ENCODE measurements around the gene AK8. TPM values are rescaled to one million over a fixed set of nuclear protein-coding genes. Genes with fewer than 3 reads are reported as not detected.
"Not testable (repeated sequence)": the region's sequence is repeated elsewhere in the genome, so short reads cannot be mapped to it uniquely, and the experiment has no call there.

Gene AK8
- total RNA-seq, 2 donors from 2014 or later, result 0.26 TPM; not detected in 1

- no peak overlapping the region for H3K4me3 ChIP-seq
- no peaks in the 10 kb centered on the region for H3K36me3 ChIP-seq (replicated peaks in 1 of 2; ENCODE audit: insufficient read depth in 1 of 2, low read depth in 2 of 2)
- no peak overlapping the region for H3K27ac ChIP-seq
- no peaks in the 10 kb centered on the region for H3K9me3 ChIP-seq
- DNase-seq (no peak), ATAC-seq (no peak)
- no peaks in the 10 kb centered on the region for H3K27me3 ChIP-seq
- WGBS, 2 donors, result 78 to 94% methylated on average over 4 of the region's 4 CpGs
- intact Hi-C loops (cut with DNase I), result no loop called here
- peaks cover 1% of the 10 kb centered on the region for H3K4me1 ChIP-seq
- TF ChIP-seq, protein P1, sequence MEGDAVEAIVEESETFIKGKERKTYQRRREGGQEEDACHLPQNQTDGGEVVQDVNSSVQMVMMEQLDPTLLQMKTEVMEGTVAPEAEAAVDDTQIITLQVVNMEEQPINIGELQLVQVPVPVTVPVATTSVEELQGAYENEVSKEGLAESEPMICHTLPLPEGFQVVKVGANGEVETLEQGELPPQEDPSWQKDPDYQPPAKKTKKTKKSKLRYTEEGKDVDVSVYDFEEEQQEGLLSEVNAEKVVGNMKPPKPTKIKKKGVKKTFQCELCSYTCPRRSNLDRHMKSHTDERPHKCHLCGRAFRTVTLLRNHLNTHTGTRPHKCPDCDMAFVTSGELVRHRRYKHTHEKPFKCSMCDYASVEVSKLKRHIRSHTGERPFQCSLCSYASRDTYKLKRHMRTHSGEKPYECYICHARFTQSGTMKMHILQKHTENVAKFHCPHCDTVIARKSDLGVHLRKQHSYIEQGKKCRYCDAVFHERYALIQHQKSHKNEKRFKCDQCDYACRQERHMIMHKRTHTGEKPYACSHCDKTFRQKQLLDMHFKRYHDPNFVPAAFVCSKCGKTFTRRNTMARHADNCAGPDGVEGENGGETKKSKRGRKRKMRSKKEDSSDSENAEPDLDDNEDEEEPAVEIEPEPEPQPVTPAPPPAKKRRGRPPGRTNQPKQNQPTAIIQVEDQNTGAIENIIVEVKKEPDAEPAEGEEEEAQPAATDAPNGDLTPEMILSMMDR (IDR thresholded peaks at IDR 0.05), result no peak
- TF ChIP-seq POLR2A (IDR thresholded peaks at IDR 0.05), result no peak
Observed at GRCh38 chr9:132775720-132776119, 102.4 kb downstream of the AK8 start.

GRCh38 chr9:132774886-132775285 lies 103.2 kb downstream of the AK8 start:
- no peak for TF ChIP-seq POLR2A (IDR thresholded peaks at IDR 0.05)
- TF ChIP-seq, protein P1 (IDR thresholded peaks at IDR 0.05), result no peak
- Histone ChIP-seq H3K36me3 (replicated peaks in 1 of 2; ENCODE audit: insufficient read depth in 1 of 2, low read depth in 2 of 2) (no peaks in the 10 kb centered on the region), H3K27me3 (no peaks in the 10 kb centered on the region), H3K4me3 (no peak overlapping the region), H3K27ac (no peak overlapping the region), H3K9me3 (no peaks in the 10 kb centered on the region), H3K4me1 (peaks cover 6% of the 10 kb centered on the region)
- intact Hi-C loops (cut with DNase I), result no loop called here
- DNase-seq (no peak), ATAC-seq (no peak)
- 86 to 100% methylated on average over 1 of the region's 1 CpG for WGBS, 2 donors

DNA sequence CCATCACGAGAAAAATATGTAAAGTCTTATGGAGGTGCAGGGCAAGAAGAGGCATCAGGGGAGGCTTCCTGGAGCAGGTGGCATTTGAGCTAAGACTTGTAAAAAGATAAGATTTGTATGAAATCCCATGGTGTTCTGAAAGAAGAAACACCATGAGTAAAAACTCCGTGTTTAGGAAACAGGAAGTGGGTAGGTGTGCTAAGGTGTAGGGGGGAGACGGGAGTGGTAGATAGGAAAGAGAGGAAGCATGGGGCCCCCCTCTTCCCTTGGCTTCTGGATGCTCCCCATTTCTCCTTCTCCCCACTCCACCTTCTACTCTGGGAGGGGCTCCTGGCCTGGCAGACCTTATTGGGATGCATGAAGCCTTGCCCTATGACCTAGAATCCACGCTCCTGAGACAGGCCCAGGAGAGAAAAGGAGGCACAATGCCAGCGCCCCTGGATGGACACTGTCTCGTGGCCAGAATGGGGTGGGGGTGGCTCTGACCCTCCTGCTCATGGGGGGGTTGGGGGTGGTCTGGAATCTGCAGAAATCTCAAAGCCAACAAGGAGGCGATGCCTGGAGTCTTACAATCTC lies 104.2 kb downstream of the AK8 start:
- DNase-seq (no peak), ATAC-seq (no peak)
- H3K27ac ChIP-seq, result no peak overlapping the region
- H3K36me3 ChIP-seq (replicated peaks in 1 of 2; ENCODE audit: insufficient read depth in 1 of 2, low read depth in 2 of 2), result no peaks in the 10 kb centered on the region
- no peaks in the 10 kb centered on the region for H3K9me3 ChIP-seq
- TF ChIP-seq, protein P1 (IDR thresholded peaks at IDR 0.05), result no peak
- TF ChIP-seq POLR2A (IDR thresholded peaks at IDR 0.05), result no peak
- H3K4me1 ChIP-seq, result peaks cover 6% of the 10 kb centered on the region
- no peaks in the 10 kb centered on the region for H3K27me3 ChIP-seq
- intact Hi-C loops (cut with DNase I), result no loop called here
- no peak overlapping the region for H3K4me3 ChIP-seq
- WGBS, 2 donors, result 68 to 70% methylated on average over 6 to 7 of the region's 7 CpGs

DNA sequence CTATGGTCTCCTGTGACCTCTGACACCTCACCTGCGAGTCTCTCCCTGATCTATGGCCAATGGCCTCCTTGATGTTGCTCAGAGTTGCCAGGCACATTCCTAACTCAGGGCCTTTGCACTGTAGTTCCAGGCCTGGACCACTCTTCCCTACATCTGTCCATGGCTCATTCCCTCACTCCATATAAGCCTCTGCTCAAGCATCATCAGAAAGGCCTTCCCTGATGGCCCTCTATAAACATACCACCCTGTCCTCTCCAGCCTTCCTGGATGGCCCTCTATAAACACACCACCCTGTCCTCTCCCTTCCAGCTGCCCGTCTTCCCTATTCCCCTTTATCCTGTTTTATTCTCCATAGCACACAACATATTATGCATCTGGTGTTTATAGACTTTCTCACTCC lies 105.0 kb downstream of the AK8 start:
- no peaks in the 10 kb centered on the region for H3K36me3 ChIP-seq (replicated peaks in 1 of 2; ENCODE audit: insufficient read depth in 1 of 2, low read depth in 2 of 2)
- no peak for ATAC-seq
- no peak for TF ChIP-seq POLR2A (IDR thresholded peaks at IDR 0.05)
- TF ChIP-seq, protein P1 (IDR thresholded peaks at IDR 0.05), result no peak
- H3K4me3 ChIP-seq, result no peak overlapping the region
- intact Hi-C loops (cut with DNase I), result no loop called here
- no peaks in the 10 kb centered on the region for H3K9me3 ChIP-seq
- 82 to 87% methylated on average over 2 of the region's 2 CpGs for WGBS, 2 donors
- no peaks in the 10 kb centered on the region for H3K27me3 ChIP-seq
- DNase-seq, result no peak
- peaks cover 6% of the 10 kb centered on the region for H3K4me1 ChIP-seq
- H3K27ac ChIP-seq, result no peak overlapping the region

DNA sequence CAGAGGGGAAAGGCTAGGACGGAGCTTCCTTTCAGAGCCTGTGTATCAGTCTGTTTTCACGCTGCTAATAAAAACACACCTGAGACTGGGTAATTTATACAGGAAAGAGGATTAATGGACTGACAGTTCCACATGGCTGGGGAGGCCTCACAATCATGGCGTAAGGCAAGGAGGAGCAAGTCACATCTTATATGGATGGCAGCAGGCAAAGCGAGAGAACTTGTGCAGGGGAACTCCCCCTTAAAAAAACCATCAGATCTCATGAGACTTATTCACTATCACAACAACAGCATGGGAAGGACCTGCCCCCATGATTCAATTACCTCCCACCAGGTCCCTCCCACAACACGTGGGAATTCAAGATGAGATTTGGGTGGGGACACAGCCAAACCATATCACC lies 106.3 kb downstream of the AK8 start:
- H3K27ac ChIP-seq; H3K4me1 ChIP-seq; H3K36me3 ChIP-seq (replicated peaks in 1 of 2; ENCODE audit: insufficient read depth in 1 of 2, low read depth in 2 of 2); ATAC-seq; H3K4me3 ChIP-seq; H3K27me3 ChIP-seq; DNase-seq; intact Hi-C loops (cut with DNase I); H3K9me3 ChIP-seq: not testable (repeated sequence)
- 93 to 100% methylated on average over 5 of the region's 5 CpGs for WGBS, 2 donors

Data from body of pancreas (tissue), 4 donors.